GM18870 (cell line): ENCODE results near the gene FAM114A2.
"Not testable (repeated sequence)": the region's sequence is repeated elsewhere in the genome, so short reads cannot be mapped to it uniquely, and the experiment has no call there.

Source experiments
- ATAC-seq: cut with Tn5 transposase; IDR thresholded peaks from one replicate; pipeline ENCODE4 v1.9.1; 2021; ENCODE audit warnings: moderate library complexity; ENCODE audit not compliant: unreplicated experiment

FAM114A2 gene

DNA sequence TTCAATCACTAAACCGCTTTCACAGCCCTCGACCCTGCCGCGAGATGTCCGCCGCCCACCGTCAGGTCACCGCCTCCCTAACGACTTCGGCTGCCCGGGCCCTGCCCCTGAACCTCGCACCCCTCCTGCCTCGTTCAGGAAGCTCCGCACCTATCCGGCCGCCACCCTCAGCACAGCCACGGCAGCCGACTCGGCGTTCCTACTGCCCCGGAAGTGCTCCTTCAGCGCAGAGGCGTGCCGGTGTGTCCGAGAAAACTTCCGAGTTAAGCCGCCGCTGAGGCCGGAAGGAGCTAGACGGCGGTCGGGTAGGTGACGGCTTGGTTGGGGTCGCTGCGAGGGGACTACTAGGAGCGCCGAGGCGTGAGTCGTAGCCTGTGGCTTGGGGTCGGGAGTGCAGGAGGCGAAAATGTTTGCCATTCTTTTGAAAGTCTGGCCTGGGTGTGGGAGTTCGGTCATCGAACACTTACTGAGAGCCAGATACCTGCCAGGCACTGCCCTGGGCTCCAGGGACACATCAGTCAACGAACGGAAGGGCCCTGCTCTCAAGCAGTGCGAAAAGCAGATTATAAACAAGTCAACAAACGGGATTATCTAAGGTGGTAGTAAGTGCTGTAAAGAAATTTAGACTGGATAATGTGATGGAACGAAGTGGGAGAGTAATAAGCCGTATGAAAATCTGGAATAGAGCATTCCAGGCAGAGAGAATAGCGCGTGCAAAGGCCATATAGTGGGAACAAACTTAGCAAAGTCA is at the start of gene FAM114A2, which contains the start of gene MFAP3:
TSS of gene FAM114A2 (minus strand) at position 204 of the 751 bp plus-strand sequence. CDS start 3,957 bp downstream, outside the sequence.
TSS of gene MFAP3 (plus strand) at position 261 of the 751 bp plus-strand sequence. CDS start 10,756 bp downstream, outside the sequence.
- peak; percentile 92 for ATAC-seq

GRCh38 chr5:154087260-154087659 is 48.5 kb upstream of the FAM114A2 start:
- no peak for ATAC-seq

- ATAC-seq = no peak
Observed at GRCh38 chr5:154086641-154087040, 47.9 kb upstream of the FAM114A2 start.

DNA sequence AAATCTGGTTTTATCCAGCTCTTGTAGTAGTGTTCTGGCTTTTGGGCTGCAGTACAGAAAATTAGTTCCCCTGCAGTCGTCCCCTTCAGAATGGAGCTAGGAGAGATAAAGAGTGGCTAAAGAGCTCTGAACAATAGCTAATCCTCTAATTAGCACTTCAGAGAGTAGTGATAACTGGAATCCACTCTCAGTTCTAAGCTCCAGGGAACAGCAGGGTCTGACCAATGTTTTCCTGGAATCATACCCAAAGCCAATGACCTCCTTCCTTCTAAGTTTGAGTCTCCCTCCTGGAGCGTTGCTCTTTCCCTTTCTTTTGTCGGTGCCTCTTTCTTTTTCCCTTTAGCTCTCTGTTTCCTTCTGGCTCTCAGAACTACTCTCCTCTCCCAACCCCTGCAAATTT is 47.4 kb upstream of the FAM114A2 start:
- ATAC-seq = no peak

GRCh38 chr5:154084062-154084639 is 45.4 kb upstream of the FAM114A2 start:
- no peak for ATAC-seq

DNA sequence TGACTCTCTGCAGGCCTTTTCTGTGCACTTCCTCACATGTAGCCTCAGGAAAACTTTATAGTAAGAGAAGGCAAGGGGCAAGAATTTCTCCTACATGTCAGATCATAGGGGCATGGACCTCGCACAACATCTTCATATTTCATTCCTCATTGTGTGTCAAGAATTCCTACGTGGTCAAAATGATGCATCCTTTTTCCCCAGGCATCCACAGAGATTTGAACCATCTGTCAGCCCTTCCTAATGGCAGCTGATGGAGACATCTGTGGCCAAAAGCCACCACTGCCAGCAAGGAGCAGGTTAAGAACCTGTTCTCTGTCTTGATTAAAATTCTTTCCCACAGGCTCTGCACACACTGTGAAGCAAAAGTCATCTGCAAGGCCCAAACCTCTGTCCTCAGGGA is 42.5 kb upstream of the FAM114A2 start:
- no peak for ATAC-seq

- ATAC-seq = no peak
Observed at GRCh38 chr5:154078272-154078671, 39.6 kb upstream of the FAM114A2 start.

DNA sequence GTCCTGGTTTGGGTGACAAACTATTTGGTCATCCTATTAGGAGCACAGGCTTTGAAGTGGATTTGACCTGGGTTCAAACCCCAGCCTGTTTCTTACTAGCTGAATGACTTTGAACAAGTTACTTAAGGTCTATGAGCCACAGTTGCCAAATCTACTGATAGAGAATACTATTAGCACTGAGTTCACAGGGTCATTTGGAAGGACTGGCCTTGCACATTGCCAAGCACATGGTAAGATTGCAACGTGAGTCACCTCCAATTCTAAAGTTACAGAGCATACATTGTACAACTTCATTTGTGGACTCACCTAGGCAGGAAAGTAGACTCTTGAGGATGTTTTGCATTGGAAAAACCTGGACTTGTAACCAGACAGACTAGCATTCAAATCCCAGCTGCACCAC is 39.0 kb upstream of the FAM114A2 start:
- ATAC-seq = no peak

- ATAC-seq = no peak
Observed at GRCh38 chr5:154076240-154076922, 37.7 kb upstream of the FAM114A2 start.

- ATAC-seq = peak; percentile 98
Observed at GRCh38 chr5:154072414-154073171, 33.9 kb upstream of the FAM114A2 start.

DNA sequence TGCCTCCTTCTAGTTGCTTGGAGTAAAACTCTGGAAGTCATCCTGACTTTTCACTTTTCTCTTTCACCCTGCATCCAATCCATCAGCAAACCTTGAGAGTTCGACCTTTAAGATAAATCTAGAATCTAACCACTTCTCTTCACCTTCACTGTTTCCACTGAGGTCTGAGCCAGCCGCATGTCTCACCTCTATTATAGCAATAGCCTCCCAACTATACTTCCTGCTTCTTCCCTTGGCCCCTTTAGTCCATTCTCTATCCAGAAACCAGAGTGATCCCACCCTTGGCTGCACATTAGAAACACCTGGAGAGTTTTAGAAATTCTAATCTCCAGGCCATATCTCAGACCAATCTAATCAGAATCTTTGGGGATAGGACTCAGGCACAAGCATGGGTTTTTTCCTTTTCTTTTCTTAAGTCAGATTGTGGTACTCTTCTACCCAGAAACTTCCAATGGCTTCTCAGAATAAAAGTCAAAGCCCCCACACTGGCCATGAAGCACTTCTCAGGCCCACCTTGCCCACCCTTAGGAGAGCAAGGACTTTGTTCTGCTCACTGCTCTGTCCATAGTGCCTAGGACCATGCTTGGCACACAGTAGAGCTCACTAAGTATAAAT is 33.2 kb upstream of the FAM114A2 start:
- no peak for ATAC-seq

DNA sequence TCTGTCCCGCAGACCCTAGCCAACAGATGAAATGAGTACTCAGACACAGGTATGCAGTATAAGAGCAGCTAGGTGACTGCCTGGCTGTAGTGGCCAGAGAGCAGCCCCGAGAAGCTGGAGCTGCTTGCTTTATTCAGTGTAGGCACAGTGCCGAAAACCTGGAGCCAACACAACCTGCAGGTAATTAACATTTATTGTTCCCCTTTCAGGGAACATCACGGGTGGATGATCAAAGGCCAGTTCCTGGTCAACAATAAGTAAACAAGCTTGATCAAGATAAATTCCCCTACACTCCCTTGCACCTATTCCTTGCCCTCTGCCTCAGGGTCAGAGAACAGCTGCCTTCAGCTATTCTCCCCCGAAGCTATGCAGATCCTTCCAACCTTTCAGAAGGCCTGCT is 31.1 kb upstream of the FAM114A2 start:
- ATAC-seq = not testable (repeated sequence)

GRCh38 chr5:154065971-154066370 is 27.3 kb upstream of the FAM114A2 start:
- no peak for ATAC-seq

- ATAC-seq = no peak
Observed at GRCh38 chr5:154063372-154063771, 24.7 kb upstream of the FAM114A2 start.

GRCh38 chr5:154060606-154061005 is 21.9 kb upstream of the FAM114A2 start:
- no peak for ATAC-seq

- no peak for ATAC-seq
Observed at GRCh38 chr5:154059583-154059982, 20.9 kb upstream of the FAM114A2 start.

GRCh38 chr5:154059039-154059430 is 20.3 kb upstream of the FAM114A2 start:
- ATAC-seq = peak; percentile 35

GRCh38 chr5:154058055-154059038 is 19.6 kb upstream of the FAM114A2 start:
- ATAC-seq = peak; percentile 52

DNA sequence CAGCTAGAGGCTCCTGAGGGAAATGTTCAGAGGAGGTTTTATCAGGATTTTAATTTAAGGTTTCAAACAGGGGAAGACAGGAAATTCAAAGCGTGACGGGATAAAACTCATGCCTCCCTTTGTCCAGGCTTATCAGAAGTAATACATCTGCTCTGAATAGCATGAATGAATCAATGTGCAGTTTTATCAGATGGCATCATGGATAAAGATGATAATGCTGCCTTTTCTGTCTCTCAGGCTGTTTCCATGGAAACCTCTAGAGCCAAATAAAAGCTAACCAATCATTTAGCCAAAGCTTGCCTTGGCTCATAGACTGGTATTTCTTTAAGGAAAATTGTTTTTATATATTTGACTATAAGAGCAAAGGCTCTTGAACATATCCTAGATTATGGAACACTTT is 16.5 kb upstream of the FAM114A2 start:
- no peak for ATAC-seq

- ATAC-seq = no peak
Observed at GRCh38 chr5:154053468-154053867, 14.8 kb upstream of the FAM114A2 start.
